IMR-90 (cell line): Measurements from ENCODE around the gene PIP4K2B. TPM values are rescaled to one million over a fixed set of nuclear protein-coding genes. Genes with fewer than 3 reads are reported as not detected.

Experiments
- ATAC-seq: fragments of 200-7000 bp; cut with Tn5 transposase; 2 replicates; pipeline ENCODE4 v1.9.1; 2020; ENCODE audit warnings: low read depth, mild to moderate bottlenecking, moderate library complexity
- BruUV-seq: library from RNA; stranded (reverse); fragments of 400-500 nt; replicated peaks from 2 replicates; lab custom pipeline; 2021; lab: Mats Ljungman, UMichigan
- CTCF ChIA-PET: fragments of 300-600 bp; formaldehyde crosslinking; extraction: SDS; loops from one replicate; lab custom pipeline; 2021; ENCODE audit warnings: antibody characterized with exemption; lab: Yijun Ruan, JAX
- POLR2A ChIA-PET: fragments of 300-600 bp; sonication (Branson Sonifier 250); formaldehyde crosslinking; loops from one replicate; lab custom pipeline; 2022; ENCODE audit warnings: antibody characterized with exemption; ENCODE audit not compliant: unreplicated experiment; lab: Charles Lee
- DNase-seq: peaks from one replicate; pipeline ENCODE4 v3.0.0; 2013
- H2AFZ ChIP-seq: replicated peaks from 2 replicates; pipeline ENCODE3; 2013; ENCODE audit warnings: low read length, mild to moderate bottlenecking; ENCODE audit not compliant: poor library complexity
- H2AK5ac ChIP-seq: 2 replicates; pipeline ENCODE4 v1.6.1; 2013; ENCODE audit warnings: low read depth, low read length, inconsistent platforms
- H2AK9ac ChIP-seq: replicated peaks from 2 replicates; pipeline ENCODE3; 2013; ENCODE audit warnings: mild to moderate bottlenecking, low read depth, low read length, moderate library complexity; ENCODE audit not compliant: poor library complexity
- H2BK120ac ChIP-seq: 2 replicates; pipeline ENCODE4 v1.6.1; 2013; ENCODE audit warnings: low read depth, low read length, inconsistent platforms
- H2BK15ac ChIP-seq: 3 replicates; pipeline ENCODE4 v1.6.1; 2013; ENCODE audit warnings: low read depth, low read length, inconsistent platforms
- H2BK20ac ChIP-seq: 2 replicates; pipeline ENCODE4 v1.6.1; 2013; ENCODE audit warnings: low read depth, mild to moderate bottlenecking, inconsistent platforms, low read length, moderate library complexity
- H2BK5ac ChIP-seq: 2 replicates; pipeline ENCODE4 v1.6.1; 2013; ENCODE audit warnings: mild to moderate bottlenecking, low read depth, low read length, inconsistent platforms; ENCODE audit not compliant: poor library complexity, severe bottlenecking
- H3K14ac ChIP-seq: replicated peaks from 2 replicates; pipeline ENCODE4 v1.6.1; 2013; ENCODE audit warnings: low read depth, low read length, inconsistent platforms
- H3K18ac ChIP-seq: 2 replicates; pipeline ENCODE4 v1.6.1; 2013; ENCODE audit warnings: low read depth, low read length, control low read depth
- H3K23ac ChIP-seq: 2 replicates; pipeline ENCODE4 v1.6.1; 2013; ENCODE audit warnings: low read depth, low read length, inconsistent platforms
- H3K27ac ChIP-seq: 2 replicates; pipeline ENCODE4 v1.5.1; 2013; ENCODE audit warnings: mild to moderate bottlenecking, control low read depth, low read length; ENCODE audit not compliant: insufficient read depth
- H3K27me3 ChIP-seq: 2 replicates; pipeline ENCODE4 v1.6.1; 2013; ENCODE audit warnings: low read length; ENCODE audit not compliant: control insufficient read depth, insufficient read depth
- H3K36me3 ChIP-seq: 2 replicates; pipeline ENCODE4 v1.6.1; 2013; ENCODE audit warnings: low read length, mixed read lengths; ENCODE audit not compliant: control insufficient read depth, insufficient read depth
- H3K4ac ChIP-seq: 2 replicates; pipeline ENCODE4 v1.6.1; 2013; ENCODE audit warnings: low read depth, low read length, inconsistent platforms
- H3K4me1 ChIP-seq: 2 replicates; pipeline ENCODE4 v1.6.1; 2013; ENCODE audit warnings: low read length, mixed read lengths; ENCODE audit not compliant: control insufficient read depth, insufficient read depth
- H3K4me2 ChIP-seq: 2 replicates; pipeline ENCODE4 v1.6.1; 2013; ENCODE audit warnings: low read depth, mild to moderate bottlenecking, control low read depth, low read length, moderate library complexity
- H3K4me3 ChIP-seq: 2 replicates; pipeline ENCODE4 v1.5.1; 2013; ENCODE audit warnings: low read depth, mild to moderate bottlenecking, control low read depth, low read length, moderate library complexity; ENCODE audit not compliant: insufficient read depth
- H3K56ac ChIP-seq: 2 replicates; pipeline ENCODE4 v1.6.1; 2013; ENCODE audit warnings: low read length, inconsistent platforms; ENCODE audit not compliant: insufficient read depth; ENCODE audit errors: extremely low read depth
- H3K79me1 ChIP-seq, 2 experiments: 2 replicates each; pipeline ENCODE4 v1.6.1; 2013; ENCODE audit warnings: low read length in 2 of 2, inconsistent platforms in 1 of 2, low read depth in 1 of 2
- H3K9ac ChIP-seq: 2 replicates; pipeline ENCODE4 v1.6.1; 2013; ENCODE audit warnings: low read depth, low read length, control low read depth
- H3K9me1 ChIP-seq: 2 replicates; pipeline ENCODE4 v1.6.1; 2013; ENCODE audit warnings: low read length, inconsistent platforms; ENCODE audit not compliant: insufficient read depth
- H3K9me3 ChIP-seq: 2 replicates; pipeline ENCODE4 v1.6.1; 2013; ENCODE audit warnings: low read length; ENCODE audit not compliant: control insufficient read depth, insufficient read depth
- H4K20me1 ChIP-seq: 2 replicates; pipeline ENCODE4 v1.6.1; 2013; ENCODE audit warnings: low read length, inconsistent platforms; ENCODE audit not compliant: insufficient read depth
- H4K5ac ChIP-seq: 2 replicates; pipeline ENCODE4 v1.6.1; 2013; ENCODE audit warnings: mild to moderate bottlenecking, low read depth, low read length, control low read depth
- H4K8ac ChIP-seq, 2 experiments: 2 replicates each; pipeline ENCODE4 v1.6.1; 2013; ENCODE audit warnings: low read depth in 2 of 2, low read length in 2 of 2, control low read depth in 1 of 2, inconsistent platforms in 1 of 2
- H4K91ac ChIP-seq: 2 replicates; pipeline ENCODE4 v1.6.1; 2013; ENCODE audit warnings: low read depth, low read length, inconsistent platforms; ENCODE audit not compliant: insufficient read depth
- BHLHE40 ChIP-seq: fragments of 150-350 bp; IDR thresholded peaks from 2 replicates; pipeline ENCODE4 v1.6.1; 2016; ENCODE audit warnings: mild to moderate bottlenecking, low read depth, low read length
- CEBPB ChIP-seq: IDR thresholded peaks from 2 replicates; pipeline ENCODE4 v1.6.1; 2012; ENCODE audit warnings: low read depth, low read length, improper control_type of control experiment
- CHD1 ChIP-seq: IDR thresholded peaks from 2 replicates; pipeline ENCODE4 v1.6.1; 2012; ENCODE audit warnings: low read depth, low read length, improper control_type of control experiment
- MAFK ChIP-seq: IDR thresholded peaks from 2 replicates; pipeline ENCODE4 v1.6.1; 2012; ENCODE audit warnings: low read depth, low read length, improper control_type of control experiment
- MAZ ChIP-seq: IDR thresholded peaks from 2 replicates; pipeline ENCODE4 v1.6.1; 2012; ENCODE audit warnings: low read depth, mild to moderate bottlenecking, low read length, improper control_type of control experiment, moderate library complexity, borderline replicate concordance
- MXI1 ChIP-seq: IDR thresholded peaks from 2 replicates; pipeline ENCODE4 v1.6.1; 2012; ENCODE audit warnings: low read depth, mild to moderate bottlenecking, low read length, moderate library complexity, borderline replicate concordance
- NFE2L2 ChIP-seq: fragments of 150-350 bp; IDR thresholded peaks from 2 replicates; pipeline ENCODE4 v1.6.1; 2016; ENCODE audit warnings: low read depth, mild to moderate bottlenecking, low read length
- POLR2A ChIP-seq: IDR thresholded peaks from 2 replicates; pipeline ENCODE4 v1.6.1; 2012; ENCODE audit warnings: mild to moderate bottlenecking, low read depth, low read length
- RAD21 ChIP-seq: IDR thresholded peaks from 2 replicates; pipeline ENCODE4 v1.6.1; 2012; ENCODE audit warnings: low read length, improper control_type of control experiment
- RCOR1 ChIP-seq: IDR thresholded peaks from 2 replicates; pipeline ENCODE4 v1.6.1; 2012; ENCODE audit warnings: mild to moderate bottlenecking, low read length, improper control_type of control experiment; ENCODE audit not compliant: insufficient replicate concordance
- RFX5 ChIP-seq: IDR thresholded peaks from 2 replicates; pipeline ENCODE4 v1.8.0; 2012; ENCODE audit warnings: low read depth, mild to moderate bottlenecking, low read length, moderate library complexity
- SMC3 ChIP-seq: fragments of 150-350 bp; IDR thresholded peaks from 2 replicates; pipeline ENCODE4 v1.6.1; 2016; ENCODE audit warnings: low read depth, mild to moderate bottlenecking, antibody characterized with exemption, low read length, moderate library complexity
- WGBS, 2 experiments: methylation state at CpG; one replicate each; pipeline versions ENCODE4 v1.1.5 to v1.1.7; 2013; ENCODE audit warnings: missing lambda C conversion rate in 2 of 2; ENCODE audit not compliant: insufficient read length in 1 of 2; ENCODE audit errors: extremely low coverage in 2 of 2; 5-methylcytosine and 5-hydroxymethylcytosine counted together
- dilution Hi-C: fragments of 300-500 bp; cut with HindIII; formaldehyde crosslinking; loops from one replicate; pipeline ENCODE4 v1.14.3; 2018; ENCODE audit warnings: low sequenced_read_pairs; ENCODE audit not compliant: unreplicated experiment
- in situ Hi-C: fragments of 300-500 bp; cut with MboI; formaldehyde crosslinking; loops from 3 replicates; pipeline ENCODE4 v1.14.3; 2019; ENCODE audit warnings: low sequenced_read_pairs, inconsistent platforms, mixed read lengths
- intact Hi-C: fragments of 100-400 bp; cut with micrococcal nuclease; formaldehyde crosslinking; loops from 2 replicates; pipeline ENCODE4 v1.10.0; 2022
- polyA plus RNA-seq, 3 experiments: library from polyadenylated mRNA; depleted of rRNA; stranded (reverse); fragments of >200 nt; gene quantifications; 2 replicates each; pipeline ENCODE4 v1.2.3, GENCODE V29; 2012; ENCODE audit warnings: low replicate concordance in 1 of 3
- total RNA-seq: library from RNA; depleted of rRNA; stranded (reverse); fragments of >200 nt; gene quantifications from 2 replicates; pipeline ENCODE4 v1.2.3, GENCODE V29; 2012
- TF ChIP-seq, protein P1 (sequence below): conservative IDR thresholded peaks from 2 replicates; pipeline ENCODE4 v1.5.1; 2012; ENCODE audit warnings: mild to moderate bottlenecking, low read depth, low read length, improper control_type of control experiment
- TF ChIP-seq, protein P2 (sequence below): fragments of 150-350 bp; IDR thresholded peaks from 2 replicates; pipeline ENCODE4 v1.6.1; 2017; ENCODE audit warnings: mild to moderate bottlenecking, antibody characterized with exemption, low read length, low read depth

The PIP4K2B gene
- total and polyA plus RNA-seq, 2 of the 4 experiments (the other 2 are of a cell fraction): 40.0 to 40.2 TPM

DNA sequence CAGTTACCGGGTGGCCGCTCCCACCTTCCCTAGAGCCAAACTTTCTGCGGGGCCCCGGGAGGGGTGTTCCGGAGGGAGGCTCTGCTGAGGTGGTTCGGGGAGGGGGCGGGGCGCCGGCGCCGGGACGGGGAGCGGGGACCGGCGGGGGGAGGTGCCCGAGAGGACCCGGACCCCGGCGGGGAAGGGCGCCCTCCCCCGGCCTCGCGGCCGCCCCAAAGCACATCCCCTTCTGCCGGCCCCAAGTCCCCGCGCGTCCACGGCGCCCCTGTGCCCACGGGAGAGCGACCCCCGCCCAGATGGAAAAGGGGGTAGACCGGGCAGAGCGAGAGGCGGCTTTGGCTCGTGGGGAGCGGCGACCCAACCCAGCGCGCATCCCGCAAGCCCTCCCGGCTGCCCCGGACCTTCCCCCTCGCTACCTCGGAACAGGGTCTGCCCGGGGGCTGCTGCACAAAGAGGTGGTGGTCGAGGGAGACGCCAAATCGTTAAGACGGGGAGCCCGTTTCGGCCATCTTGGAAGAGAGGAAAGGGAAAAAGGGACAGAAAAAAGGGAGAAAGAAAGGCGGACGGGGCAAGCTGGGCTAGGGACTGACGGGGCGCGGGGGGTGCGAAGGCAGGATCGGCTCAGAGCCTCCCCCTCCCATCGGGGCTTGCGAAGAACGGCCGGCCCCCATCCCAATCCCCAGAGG lies 51.8 kb downstream of the PIP4K2B start:
- H2AK5ac ChIP-seq: peak overlapping the region; percentile 94
- in situ Hi-C loops: no loop called here
- H2BK120ac ChIP-seq: peak overlapping the region; percentile 58
- ATAC-seq (peak; percentile 9), DNase-seq (no peak)
- H3K56ac ChIP-seq: peak overlapping the region; percentile 47; the same call in 1 of the 2 replicates
- ChIA-PET POLR2A (interaction anchor here (0.6 kb wide), 1 partner anchor 47 kb away, joined by 3 read pairs; no protein-coding TSS in a partner anchor), CTCF (no interaction called here)
- H4K8ac ChIP-seq: peak overlapping the region; percentile 66 to 91; a peak in 2 of 4 replicates
- H3K14ac ChIP-seq: peak overlapping the region; percentile 79
- H3K4me3 ChIP-seq: peak overlapping the region; percentile 91
- H2BK5ac ChIP-seq: peak overlapping the region; percentile 85
- no peaks in the 10 kb centered on the region for H3K27me3 ChIP-seq
- H3K4me1 ChIP-seq: peaks cover 18% of the 10 kb centered on the region
- H4K91ac ChIP-seq: peak overlapping the region; percentile 88; the same call in 1 of the 2 replicates
- peak overlapping the region; percentile 95 for H3K4me2 ChIP-seq
- dilution Hi-C loops: no loop called here
- H4K20me1 ChIP-seq: peaks cover 46% of the 10 kb centered on the region
- H3K23ac ChIP-seq: peak overlapping the region; percentile 58; the same call in 1 of the 2 replicates
- peak overlapping the region; percentile 46 for H3K18ac ChIP-seq
- no peaks in the 10 kb centered on the region for H3K36me3 ChIP-seq
- peaks cover 20% of the 10 kb centered on the region for H3K9me1 ChIP-seq
- H3K79me1 ChIP-seq: peaks cover 0 to 46% of the 10 kb centered on the region in 2 experiments; a peak in 2 of 4 replicates
- peak overlapping the region; percentile 58 for H4K5ac ChIP-seq
- WGBS, 2 experiments: 0% methylated on average over 14 of the region's 64 CpGs; no CpG with 5 or more reads in 1 of the 2 experiments
- H3K9ac ChIP-seq: peak overlapping the region; percentile 92
- H2AFZ ChIP-seq: peak overlapping the region; percentile 76
- no TSS peak for BruUV-seq
- H2BK20ac ChIP-seq: no peak overlapping the region
- H2AK9ac ChIP-seq: peak overlapping the region; percentile 98
- intact Hi-C loops: no loop called here
- no peaks in the 10 kb centered on the region for H3K9me3 ChIP-seq
- peak overlapping the region; percentile 91 for H3K4ac ChIP-seq
- H2BK15ac ChIP-seq: peak overlapping the region; percentile 45; the same call in 1 of the 3 replicates
- peak overlapping the region; percentile 94 for H3K27ac ChIP-seq
- no peak for TF ChIP-seq POLR2A
- no peak for TF ChIP-seq BHLHE40
- TF ChIP-seq CHD1: no peak
- TF ChIP-seq CEBPB: no peak
- TF ChIP-seq RCOR1: no peak
- TF ChIP-seq MAFK: no peak
- TF ChIP-seq MAZ: no peak
- no peak for TF ChIP-seq SMC3
- TF ChIP-seq, protein P1, sequence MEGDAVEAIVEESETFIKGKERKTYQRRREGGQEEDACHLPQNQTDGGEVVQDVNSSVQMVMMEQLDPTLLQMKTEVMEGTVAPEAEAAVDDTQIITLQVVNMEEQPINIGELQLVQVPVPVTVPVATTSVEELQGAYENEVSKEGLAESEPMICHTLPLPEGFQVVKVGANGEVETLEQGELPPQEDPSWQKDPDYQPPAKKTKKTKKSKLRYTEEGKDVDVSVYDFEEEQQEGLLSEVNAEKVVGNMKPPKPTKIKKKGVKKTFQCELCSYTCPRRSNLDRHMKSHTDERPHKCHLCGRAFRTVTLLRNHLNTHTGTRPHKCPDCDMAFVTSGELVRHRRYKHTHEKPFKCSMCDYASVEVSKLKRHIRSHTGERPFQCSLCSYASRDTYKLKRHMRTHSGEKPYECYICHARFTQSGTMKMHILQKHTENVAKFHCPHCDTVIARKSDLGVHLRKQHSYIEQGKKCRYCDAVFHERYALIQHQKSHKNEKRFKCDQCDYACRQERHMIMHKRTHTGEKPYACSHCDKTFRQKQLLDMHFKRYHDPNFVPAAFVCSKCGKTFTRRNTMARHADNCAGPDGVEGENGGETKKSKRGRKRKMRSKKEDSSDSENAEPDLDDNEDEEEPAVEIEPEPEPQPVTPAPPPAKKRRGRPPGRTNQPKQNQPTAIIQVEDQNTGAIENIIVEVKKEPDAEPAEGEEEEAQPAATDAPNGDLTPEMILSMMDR: no peak
- no peak for TF ChIP-seq NFE2L2
- TF ChIP-seq RAD21: no peak
- TF ChIP-seq, protein P2, sequence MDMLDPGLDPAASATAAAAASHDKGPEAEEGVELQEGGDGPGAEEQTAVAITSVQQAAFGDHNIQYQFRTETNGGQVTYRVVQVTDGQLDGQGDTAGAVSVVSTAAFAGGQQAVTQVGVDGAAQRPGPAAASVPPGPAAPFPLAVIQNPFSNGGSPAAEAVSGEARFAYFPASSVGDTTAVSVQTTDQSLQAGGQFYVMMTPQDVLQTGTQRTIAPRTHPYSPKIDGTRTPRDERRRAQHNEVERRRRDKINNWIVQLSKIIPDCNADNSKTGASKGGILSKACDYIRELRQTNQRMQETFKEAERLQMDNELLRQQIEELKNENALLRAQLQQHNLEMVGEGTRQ: no peak
- no peak for TF ChIP-seq RFX5
- TF ChIP-seq MXI1: no peak
